ENCODE results near the gene CR1. TPM values are rescaled to one million over a fixed set of nuclear protein-coding genes. Genes with fewer than 3 reads are reported as not detected.

CR1 gene
- total RNA-seq, 1 donor from 2014 or later: 0.09 TPM

DNA sequence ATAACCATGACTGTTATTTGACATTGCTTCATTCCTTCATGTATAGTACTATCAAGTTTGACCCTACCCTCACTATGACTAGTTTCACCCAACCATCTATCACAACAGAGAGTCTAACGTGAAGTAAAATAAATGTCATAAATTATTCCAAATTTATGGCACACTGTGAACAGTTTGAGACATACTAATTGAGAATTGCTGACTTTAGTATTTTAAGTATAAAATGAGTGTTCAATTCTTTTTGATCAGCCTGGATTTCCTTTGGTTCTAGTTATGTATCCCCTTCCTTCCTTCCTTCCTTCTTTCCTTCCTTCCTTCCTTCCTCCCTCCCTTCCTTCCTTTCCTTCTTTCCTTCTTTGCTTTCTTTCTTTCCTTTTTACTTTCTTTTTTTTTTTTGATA is 14.5 kb downstream of the CR1 start:
- Histone ChIP-seq H3K27ac (ENCODE audit: low read depth, low read length) (no peak overlapping the region), H3K9ac (ENCODE audit: low read length) (no peak overlapping the region), H3K79me2 (ENCODE audit: insufficient read depth, low read length) (no peaks in the 10 kb centered on the region), H3K4me1 (ENCODE audit: insufficient read depth, low read length) (no peaks in the 10 kb centered on the region), H4K20me1 (ENCODE audit: insufficient read depth, low read length) (no peaks in the 10 kb centered on the region), H3K36me3 (ENCODE audit: insufficient read depth, low read length) (no peaks in the 10 kb centered on the region), H3K4me3 (ENCODE audit: insufficient read depth, low read depth, low read length) (no peak overlapping the region), H3K27me3 (ENCODE audit: insufficient read depth, low read length) (no peaks in the 10 kb centered on the region), H3K9me3 (ENCODE audit: insufficient read depth, low read depth, low read length) (no peaks in the 10 kb centered on the region), H3K4me2 (ENCODE audit: low read length) (no peak overlapping the region), H2AFZ (ENCODE audit: low read depth, low read length) (no peak overlapping the region)
- Mint-ChIP-seq H3K4me3 (ENCODE audit: unreplicated experiment) (no peak overlapping the region), H3K27me3 (ENCODE audit: low read depth, unreplicated experiment) (peaks cover 2% of the 10 kb centered on the region), H3K36me3 (ENCODE audit: low read depth, unreplicated experiment) (no peaks in the 10 kb centered on the region), H3K9me3 (ENCODE audit: unreplicated experiment) (no peaks in the 10 kb centered on the region), H3K4me1 (ENCODE audit: low read depth, unreplicated experiment) (peaks cover 6% of the 10 kb centered on the region), H3K27ac (ENCODE audit: unreplicated experiment) (peak overlapping the region; percentile 62)
- FAIRE-seq (no peak), DNase-seq (ENCODE audit: low read depth) (no peak)
- TF ChIP-seq, protein P1, sequence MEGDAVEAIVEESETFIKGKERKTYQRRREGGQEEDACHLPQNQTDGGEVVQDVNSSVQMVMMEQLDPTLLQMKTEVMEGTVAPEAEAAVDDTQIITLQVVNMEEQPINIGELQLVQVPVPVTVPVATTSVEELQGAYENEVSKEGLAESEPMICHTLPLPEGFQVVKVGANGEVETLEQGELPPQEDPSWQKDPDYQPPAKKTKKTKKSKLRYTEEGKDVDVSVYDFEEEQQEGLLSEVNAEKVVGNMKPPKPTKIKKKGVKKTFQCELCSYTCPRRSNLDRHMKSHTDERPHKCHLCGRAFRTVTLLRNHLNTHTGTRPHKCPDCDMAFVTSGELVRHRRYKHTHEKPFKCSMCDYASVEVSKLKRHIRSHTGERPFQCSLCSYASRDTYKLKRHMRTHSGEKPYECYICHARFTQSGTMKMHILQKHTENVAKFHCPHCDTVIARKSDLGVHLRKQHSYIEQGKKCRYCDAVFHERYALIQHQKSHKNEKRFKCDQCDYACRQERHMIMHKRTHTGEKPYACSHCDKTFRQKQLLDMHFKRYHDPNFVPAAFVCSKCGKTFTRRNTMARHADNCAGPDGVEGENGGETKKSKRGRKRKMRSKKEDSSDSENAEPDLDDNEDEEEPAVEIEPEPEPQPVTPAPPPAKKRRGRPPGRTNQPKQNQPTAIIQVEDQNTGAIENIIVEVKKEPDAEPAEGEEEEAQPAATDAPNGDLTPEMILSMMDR (IDR thresholded peaks at IDR 0.05; ENCODE audit: insufficient read depth, low read depth, low read length): no peak
- TF ChIP-seq EZH2 (IDR thresholded peaks at IDR 0.05; ENCODE audit: insufficient read depth, low read length): no peak

DNA sequence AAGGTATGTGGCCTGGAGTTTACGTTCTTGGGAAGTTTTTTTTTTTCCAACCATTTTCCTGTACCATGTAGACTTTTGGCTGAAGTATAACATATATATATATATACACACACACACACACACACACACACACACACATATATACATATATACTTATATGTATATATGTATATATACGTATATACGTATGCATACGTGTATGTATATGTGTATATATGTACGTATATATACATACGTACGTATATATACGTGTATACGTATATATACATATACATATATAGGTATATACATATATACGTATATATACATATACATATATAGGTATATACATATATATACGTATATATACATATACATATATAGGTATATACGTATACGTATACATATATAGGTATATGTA is 18.9 kb downstream of the CR1 start:
- FAIRE-seq (no peak), DNase-seq (ENCODE audit: low read depth) (no peak)
- Histone ChIP-seq H4K20me1 (ENCODE audit: insufficient read depth, low read length) (no peaks in the 10 kb centered on the region), H3K9ac (ENCODE audit: low read length) (no peak overlapping the region), H3K36me3 (ENCODE audit: insufficient read depth, low read length) (no peaks in the 10 kb centered on the region), H3K79me2 (ENCODE audit: insufficient read depth, low read length) (no peaks in the 10 kb centered on the region), H3K4me3 (ENCODE audit: insufficient read depth, low read depth, low read length) (no peak overlapping the region), H2AFZ (ENCODE audit: low read depth, low read length) (no peak overlapping the region), H3K27ac (ENCODE audit: low read depth, low read length) (no peak overlapping the region), H3K9me3 (ENCODE audit: insufficient read depth, low read depth, low read length) (no peaks in the 10 kb centered on the region), H3K4me2 (ENCODE audit: low read length) (no peak overlapping the region), H3K27me3 (ENCODE audit: insufficient read depth, low read length) (no peaks in the 10 kb centered on the region), H3K4me1 (ENCODE audit: insufficient read depth, low read length) (no peaks in the 10 kb centered on the region)
- Mint-ChIP-seq H3K27ac (ENCODE audit: unreplicated experiment) (no peak overlapping the region), H3K9me3 (ENCODE audit: unreplicated experiment) (no peaks in the 10 kb centered on the region), H3K4me1 (ENCODE audit: low read depth, unreplicated experiment) (no peaks in the 10 kb centered on the region), H3K36me3 (ENCODE audit: low read depth, unreplicated experiment) (no peaks in the 10 kb centered on the region), H3K4me3 (ENCODE audit: unreplicated experiment) (no peak overlapping the region), H3K27me3 (ENCODE audit: low read depth, unreplicated experiment) (no peaks in the 10 kb centered on the region)
- no peak for TF ChIP-seq EZH2 (IDR thresholded peaks at IDR 0.05; ENCODE audit: insufficient read depth, low read length)
- TF ChIP-seq, protein P1 (IDR thresholded peaks at IDR 0.05; ENCODE audit: insufficient read depth, low read depth, low read length): no peak

DNA sequence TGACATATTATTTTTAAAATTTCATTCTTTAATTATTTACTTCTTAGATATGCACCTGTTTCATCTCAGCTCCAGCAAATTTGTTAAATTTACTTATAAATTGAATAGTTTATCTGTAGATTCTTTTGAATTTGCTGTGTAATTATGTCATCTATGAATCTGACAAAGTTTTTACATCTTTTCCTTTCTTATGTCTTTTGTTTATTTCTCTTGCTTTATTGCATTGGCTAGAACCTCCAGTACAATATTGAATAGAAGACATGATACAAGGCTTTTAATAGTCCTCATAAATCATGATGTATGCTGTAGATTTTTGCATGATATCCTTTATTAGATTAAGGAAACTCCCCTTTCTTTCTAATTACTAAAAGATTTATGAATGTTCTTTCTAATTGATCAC is 20.8 kb downstream of the CR1 start:
- Mint-ChIP-seq H3K9me3 (ENCODE audit: unreplicated experiment) (no peaks in the 10 kb centered on the region), H3K4me3 (ENCODE audit: unreplicated experiment) (no peak overlapping the region), H3K27ac (ENCODE audit: unreplicated experiment) (no peak overlapping the region), H3K4me1 (ENCODE audit: low read depth, unreplicated experiment) (no peaks in the 10 kb centered on the region), H3K27me3 (ENCODE audit: low read depth, unreplicated experiment) (no peaks in the 10 kb centered on the region), H3K36me3 (ENCODE audit: low read depth, unreplicated experiment) (no peaks in the 10 kb centered on the region)
- Histone ChIP-seq H3K27me3 (ENCODE audit: insufficient read depth, low read length) (no peaks in the 10 kb centered on the region), H3K4me2 (ENCODE audit: low read length) (no peak overlapping the region), H3K9ac (ENCODE audit: low read length) (no peak overlapping the region), H2AFZ (ENCODE audit: low read depth, low read length) (no peak overlapping the region), H3K27ac (ENCODE audit: low read depth, low read length) (no peak overlapping the region), H3K4me3 (ENCODE audit: insufficient read depth, low read depth, low read length) (no peak overlapping the region), H3K9me3 (ENCODE audit: insufficient read depth, low read depth, low read length) (no peaks in the 10 kb centered on the region), H3K79me2 (ENCODE audit: insufficient read depth, low read length) (no peaks in the 10 kb centered on the region), H3K36me3 (ENCODE audit: insufficient read depth, low read length) (no peaks in the 10 kb centered on the region), H3K4me1 (ENCODE audit: insufficient read depth, low read length) (no peaks in the 10 kb centered on the region), H4K20me1 (ENCODE audit: insufficient read depth, low read length) (no peaks in the 10 kb centered on the region)
- DNase-seq (ENCODE audit: low read depth) (no peak), FAIRE-seq (no peak)
- no peak for TF ChIP-seq EZH2 (IDR thresholded peaks at IDR 0.05; ENCODE audit: insufficient read depth, low read length)
- TF ChIP-seq, protein P1 (IDR thresholded peaks at IDR 0.05; ENCODE audit: insufficient read depth, low read depth, low read length): no peak
